ENCODE measurements around the gene CLCN4. TPM values are rescaled to one million over a fixed set of nuclear protein-coding genes. Genes with fewer than 3 reads are reported as not detected.

CLCN4 gene
- polyA plus RNA-seq, 1 of the 3 experiments (the other 2 are of a cell fraction), result 1.1 TPM

- Histone ChIP-seq H3K27me3 (ENCODE audit: insufficient read depth) (no peaks in the 10 kb centered on the region), H3K9me2 (no peaks in the 10 kb centered on the region), H4K20me1 (ENCODE audit: insufficient read depth) (no peaks in the 10 kb centered on the region), H3K4me2 (no peak overlapping the region), H3K9ac (no peak overlapping the region), H3K79me2 (ENCODE audit: insufficient read depth) (no peaks in the 10 kb centered on the region), H3K27ac (ENCODE audit: low read depth in 2 of 2, low read length in 1 of 2) (peak overlapping the region in 1 of 2 experiments; percentile 73; a peak in 1 of 4 replicates), H3K36me3 (replicated peaks in 1 of 2; ENCODE audit: control insufficient read depth in 1 of 2, insufficient read depth in 2 of 2, low read length in 1 of 2) (no peaks in the 10 kb centered on the region), H3K4me3 (ENCODE audit: low read depth in 2 of 2, low read length in 1 of 2) (no peak overlapping the region), H3F3A (replicated peaks; ENCODE audit: insufficient read depth) (no peaks in the 10 kb centered on the region), H3K9me3 (no peaks in the 10 kb centered on the region), H3K4me1 (ENCODE audit: control insufficient read depth in 1 of 2, insufficient read depth in 2 of 2, low read depth in 1 of 2, low read length in 1 of 2) (peaks cover 0 to 6% of the 10 kb centered on the region in 2 experiments; a peak in 1 of 4 replicates), H2AFZ (ENCODE audit: low read depth) (no peak overlapping the region)
- POLR2A ChIA-PET, result no interaction called here
- DNase-seq, result peak; percentile 33
- 14% methylated on average over 6 of the region's 6 CpGs for WGBS (ENCODE audit: low lambda C conversion rate)
- TF ChIP-seq YY1 (IDR thresholded peaks at IDR 0.05; ENCODE audit: low read depth) (no peak), GATA2 (CRISPR knock-in tag; IDR thresholded peaks at IDR 0.05) (peak; percentile 85), RFX5 (IDR thresholded peaks at IDR 0.05; ENCODE audit: low read length) (no peak), MXI1 (IDR thresholded peaks at IDR 0.05; ENCODE audit: low read depth, low read length) (peak; percentile 21; the same call in 1 of the 2 replicates), FOSL2 (IDR thresholded peaks at IDR 0.05; ENCODE audit: borderline replicate concordance, low read depth) (no peak), SMC3 (IDR thresholded peaks at IDR 0.05; ENCODE audit: low read depth, low read length) (no peak), SIN3A (IDR thresholded peaks at IDR 0.05; ENCODE audit: borderline replicate concordance, low read depth, low read length) (no peak), EP300 (IDR thresholded peaks at IDR 0.05; ENCODE audit: borderline replicate concordance in 1 of 2, low read depth in 1 of 2, low read length in 1 of 2) (peak in 1 of 2 experiments; percentile 48; a peak in 2 of 4 replicates), ZBTB33 (IDR thresholded peaks at IDR 0.05; ENCODE audit: borderline replicate concordance, low read depth) (no peak), TCF12 (IDR thresholded peaks at IDR 0.05) (no peak)
- CTCF ChIA-PET, result no interaction called here
These were observed 129.4 kb downstream of the CLCN4 start for GRCh38 chrX:10286195-10286594.

Other genes starting within 250 kb of the CLCN4 start
- not detected in 2 replicates for gene CLDN34, start 189.6 kb upstream of the CLCN4 start, polyA plus RNA-seq (2012; rRNA removed)

All from SK-N-SH (cell line).